Measurements from ENCODE around the gene LMOD1. TPM values are rescaled to one million over a fixed set of nuclear protein-coding genes. Genes with fewer than 3 reads are reported as not detected.
"Not testable (repeated sequence)": the region's sequence is repeated elsewhere in the genome, so short reads cannot be mapped to it uniquely, and the experiment has no call there.

LMOD1 gene
- total RNA-seq, 1 experiment from 2014 or later: 0.10 TPM

DNA sequence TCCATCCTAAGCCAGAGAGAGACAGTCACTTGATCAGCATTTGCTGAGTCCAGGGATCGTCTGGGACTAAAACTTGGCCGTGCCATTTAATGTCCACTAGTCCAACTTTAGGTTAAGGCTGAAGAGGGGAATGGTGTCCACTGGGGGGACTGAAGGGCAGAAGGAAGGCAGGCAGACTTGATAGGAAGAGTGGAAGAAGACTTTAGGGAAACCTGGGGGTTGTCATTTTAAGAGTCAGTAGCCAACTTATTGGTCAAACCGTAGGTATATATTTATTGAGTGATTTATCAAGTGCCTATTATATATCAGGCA, 1.3 kb upstream of the LMOD1 start:
- no peak for DNase-seq (ENCODE audit: low spot score)

DNA sequence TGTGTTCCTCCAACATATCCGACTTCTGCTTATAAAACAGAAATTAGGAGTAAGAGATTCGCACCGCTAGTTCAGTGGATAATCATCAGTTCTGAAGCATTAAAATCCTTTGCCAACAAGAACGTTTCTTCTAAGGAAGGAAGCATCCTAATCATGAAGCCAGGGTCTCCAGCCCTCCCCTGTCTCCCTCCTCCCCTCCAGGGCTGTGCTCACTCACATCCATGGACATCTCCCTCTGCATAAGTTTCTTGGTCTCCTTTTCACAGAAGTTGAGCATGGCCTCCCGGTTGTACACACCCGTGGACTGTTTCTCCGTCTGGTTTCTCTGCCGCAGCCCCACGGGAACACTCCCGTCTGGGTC, 505 bp downstream of the LMOD1 start:
- DNase-seq (ENCODE audit: low spot score): no peak

DNA sequence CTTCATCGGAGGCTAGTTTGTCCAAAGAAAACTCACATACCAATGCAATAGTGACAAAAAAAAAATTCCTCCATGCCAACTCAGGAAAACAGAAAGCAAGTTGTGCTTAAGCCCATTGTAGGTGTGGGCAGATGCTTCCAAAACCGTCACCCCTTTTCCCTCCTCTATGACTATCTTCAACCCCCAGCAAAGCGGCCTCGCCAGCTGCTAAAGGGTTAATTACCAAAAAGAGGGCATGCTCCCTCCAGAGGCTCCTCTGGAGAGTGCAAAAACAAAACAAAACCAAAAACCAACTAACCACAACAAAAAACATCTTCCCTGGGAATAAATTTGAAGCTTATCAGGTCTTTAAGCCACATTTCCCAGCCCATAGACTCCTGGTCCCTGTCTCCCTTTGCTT, 1.2 kb downstream of the LMOD1 start:
- DNase-seq (ENCODE audit: low spot score): no peak

DNA sequence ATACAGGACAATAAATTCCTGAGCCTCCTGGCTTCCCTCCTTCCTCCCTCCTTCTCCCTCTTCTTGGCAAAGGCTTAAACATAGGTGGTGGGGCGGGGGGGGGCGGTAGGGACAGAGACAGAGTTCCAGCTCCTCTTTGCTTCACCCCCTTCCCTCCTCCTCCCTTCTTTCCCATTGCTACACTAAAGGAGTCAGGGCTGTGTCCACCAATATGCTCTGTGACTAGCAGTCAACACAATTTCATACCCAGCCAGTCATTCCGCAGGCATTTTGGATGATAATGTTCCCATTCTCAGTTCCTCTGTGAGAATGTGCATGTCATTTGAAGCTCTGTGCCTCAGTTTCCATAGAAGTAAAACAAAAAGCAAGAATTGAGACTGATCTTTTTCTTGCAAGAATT, 1.7 kb downstream of the LMOD1 start:
- no peak for DNase-seq (ENCODE audit: low spot score)

DNA sequence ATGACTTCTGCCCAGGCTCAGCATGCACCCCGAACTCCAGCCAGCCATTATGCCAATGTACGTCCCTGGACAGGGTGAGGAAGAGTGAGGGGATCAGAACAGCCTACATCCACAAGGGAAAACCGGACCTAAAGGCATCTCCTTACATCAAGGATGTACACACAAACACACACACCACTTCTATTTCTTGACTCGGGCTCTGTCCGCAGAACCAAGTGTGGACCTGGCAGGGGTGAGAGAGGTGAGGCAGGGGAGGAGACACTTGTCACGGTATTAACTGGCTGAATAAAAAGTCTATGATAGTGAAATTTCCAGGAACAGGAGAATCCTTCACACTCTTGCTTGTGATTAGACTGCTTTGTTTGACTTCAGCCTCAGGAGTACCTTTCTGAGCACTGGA, 2.3 kb downstream of the LMOD1 start:
- DNase-seq (ENCODE audit: low spot score): no peak

DNA sequence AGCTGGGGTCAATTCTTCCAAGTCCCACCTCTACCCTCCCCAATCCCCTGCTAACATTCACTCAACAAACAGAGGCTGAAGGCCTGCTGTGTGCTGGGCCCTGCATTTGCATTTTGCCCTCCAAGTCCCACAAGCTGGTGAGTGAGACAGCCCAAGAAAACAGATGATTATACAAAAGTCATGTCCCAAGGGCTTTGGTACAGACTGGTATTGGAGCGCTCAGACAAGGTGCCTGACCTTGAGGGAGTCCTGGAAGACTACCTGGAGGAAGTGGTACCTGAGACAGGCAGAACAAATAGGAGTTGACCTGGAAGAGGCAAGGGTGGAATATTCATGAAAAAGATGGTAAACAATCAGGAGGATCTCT, 4.2 kb downstream of the LMOD1 start:
- DNase-seq (ENCODE audit: low spot score): no peak

DNA sequence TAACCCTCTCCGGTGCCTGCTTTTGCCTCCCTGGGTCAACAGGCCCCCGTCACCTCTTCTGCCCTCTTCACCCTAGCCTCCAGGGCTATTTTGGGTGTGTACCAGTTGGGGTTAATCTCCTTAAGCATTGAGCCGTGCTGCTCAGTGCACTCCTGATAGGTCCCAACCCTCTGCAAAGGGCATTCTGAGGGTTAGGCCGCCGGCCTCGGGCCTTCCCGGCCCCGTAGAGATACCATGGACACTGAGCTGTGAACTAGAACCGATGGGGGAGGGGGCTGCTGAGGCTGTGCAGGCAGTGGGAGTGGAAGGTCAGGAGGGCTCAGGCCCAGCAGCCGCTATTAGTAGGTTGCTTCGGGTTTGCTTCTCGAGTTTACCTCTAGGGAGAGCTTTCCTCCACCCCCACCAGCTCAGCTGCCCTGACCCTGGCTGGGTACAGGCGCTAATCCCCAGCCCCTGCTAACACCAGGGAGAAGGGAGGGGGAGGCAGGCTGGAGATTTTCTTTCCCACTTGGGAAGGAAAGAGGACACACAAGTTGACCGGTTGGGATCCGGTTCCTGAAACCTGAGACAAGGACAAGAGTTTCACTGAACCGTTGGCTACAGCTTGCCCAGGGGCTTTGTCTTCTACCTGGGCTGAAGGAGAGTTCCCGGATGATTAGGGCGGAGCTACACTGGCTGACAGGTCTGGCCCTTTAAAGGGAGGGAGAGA, 4.8 kb downstream of the LMOD1 start:
- DNase-seq (ENCODE audit: low spot score): no peak

DNA sequence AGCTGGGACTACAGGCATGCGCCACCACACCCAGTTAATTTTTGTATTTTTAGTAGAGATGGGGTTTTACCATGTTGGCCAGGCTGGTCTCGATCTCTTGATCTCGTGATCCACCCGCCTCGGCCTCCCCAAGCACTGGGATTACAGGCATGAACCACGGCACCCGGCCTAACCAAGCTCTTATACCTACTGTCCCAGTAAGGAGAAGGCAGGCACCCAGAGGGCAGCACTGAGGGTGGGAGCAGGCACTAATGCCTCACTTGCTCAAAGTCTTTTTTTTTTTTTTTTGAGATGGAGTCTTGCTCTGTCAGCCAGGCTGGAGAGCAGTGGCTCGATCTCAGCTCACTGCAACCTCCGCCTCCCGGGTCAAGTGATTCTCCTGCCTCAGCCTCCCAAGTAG, 6.0 kb downstream of the LMOD1 start:
- DNase-seq (ENCODE audit: low spot score): not testable (repeated sequence)

DNA sequence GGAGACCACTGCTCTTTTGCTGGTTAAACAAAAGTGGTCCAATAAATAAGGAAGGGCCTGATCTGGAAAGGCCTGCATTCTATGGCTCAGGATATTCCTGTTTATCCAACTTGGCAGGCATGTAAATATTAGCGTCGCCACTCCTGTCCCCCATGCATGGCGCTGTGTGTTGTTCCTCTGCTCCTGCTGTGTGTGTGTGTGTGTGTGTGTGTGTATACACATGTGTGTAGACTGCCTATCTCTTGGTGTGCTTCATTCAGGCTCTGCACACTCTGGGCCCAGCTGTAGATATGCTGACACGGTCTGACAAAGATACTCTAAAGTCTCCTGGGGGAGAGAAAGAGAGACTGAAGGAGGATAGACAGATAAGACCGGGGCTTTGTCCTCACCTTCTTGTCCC, 6.8 kb downstream of the LMOD1 start:
- DNase-seq (ENCODE audit: low spot score): no peak

DNA sequence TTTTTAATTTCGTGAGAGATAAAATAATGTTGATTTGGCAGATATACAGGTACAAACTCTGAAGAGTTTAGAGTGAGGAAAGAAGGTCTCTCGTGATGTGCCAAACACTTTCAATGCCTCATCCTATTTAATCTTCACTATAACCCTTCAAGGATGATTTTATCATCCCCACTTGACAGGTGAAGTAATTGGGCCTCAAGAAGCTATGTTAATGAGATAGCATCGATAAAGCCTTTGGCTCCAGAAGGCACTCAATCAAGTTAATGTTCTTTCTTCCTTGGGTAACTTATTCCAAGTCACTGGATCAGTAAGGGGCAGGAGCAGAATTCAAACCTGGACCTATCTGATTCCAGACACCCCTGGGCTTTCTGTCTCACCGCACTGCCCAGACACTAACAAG, 7.2 kb downstream of the LMOD1 start:
- no peak for DNase-seq (ENCODE audit: low spot score)

DNA sequence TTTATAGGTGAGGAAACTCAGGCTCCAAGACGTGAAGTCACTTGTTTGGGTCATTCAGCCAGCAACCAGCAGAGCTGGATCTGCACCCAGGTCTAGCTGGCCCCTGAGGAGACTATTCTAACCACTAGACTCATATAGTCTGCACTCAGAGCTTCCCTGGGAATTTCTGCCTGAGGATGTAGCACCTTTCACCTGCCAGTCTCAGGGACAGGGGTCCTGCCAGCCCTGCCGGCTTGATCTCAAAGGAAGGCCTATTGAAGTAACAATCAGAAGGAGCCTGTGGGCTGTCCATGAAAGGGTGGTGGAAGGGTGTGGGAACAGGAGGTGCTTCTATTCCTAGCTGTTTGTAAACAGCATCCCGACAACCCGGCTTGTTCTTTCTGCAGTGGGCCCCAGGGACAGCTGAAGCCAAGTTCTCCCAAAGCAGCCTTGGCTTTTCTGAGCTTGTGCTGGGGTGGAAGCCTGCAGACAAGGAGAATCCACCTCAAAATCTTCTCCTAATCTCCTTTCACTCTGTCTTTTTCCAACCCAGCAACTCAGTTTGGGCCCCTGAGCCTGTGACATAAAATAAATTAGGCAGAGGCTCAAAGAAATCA, 7.8 kb downstream of the LMOD1 start:
- DNase-seq (ENCODE audit: low spot score): no peak

DNA sequence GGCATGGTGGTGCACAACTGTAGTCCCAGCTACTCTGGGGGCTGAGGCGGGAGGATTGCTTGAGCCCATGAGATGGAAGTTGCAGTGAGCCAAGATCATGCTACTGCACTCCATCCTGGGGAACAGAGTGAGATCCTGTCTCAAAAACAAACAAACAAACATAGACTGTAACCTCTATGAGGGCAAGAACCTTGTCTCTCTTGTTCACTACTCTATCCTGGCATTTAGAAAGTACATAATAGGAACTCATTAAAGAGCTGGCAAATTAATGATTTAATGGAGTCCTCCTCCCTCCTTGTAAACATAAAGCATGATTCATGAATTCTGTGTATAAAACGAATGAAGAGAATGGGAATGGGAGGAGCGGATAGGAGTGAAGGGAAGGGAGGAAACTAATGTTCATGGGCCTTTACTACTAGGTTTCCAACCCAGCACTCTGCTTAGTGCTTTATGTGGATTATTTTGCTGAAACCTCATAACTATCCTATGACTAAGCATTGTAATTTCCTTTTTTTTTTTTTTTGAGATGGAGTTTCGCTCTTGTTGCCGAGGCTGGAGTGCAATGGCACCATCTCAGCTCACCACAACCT, 8.6 kb downstream of the LMOD1 start:
- peak; percentile 57 for DNase-seq (ENCODE audit: low spot score)

DNA sequence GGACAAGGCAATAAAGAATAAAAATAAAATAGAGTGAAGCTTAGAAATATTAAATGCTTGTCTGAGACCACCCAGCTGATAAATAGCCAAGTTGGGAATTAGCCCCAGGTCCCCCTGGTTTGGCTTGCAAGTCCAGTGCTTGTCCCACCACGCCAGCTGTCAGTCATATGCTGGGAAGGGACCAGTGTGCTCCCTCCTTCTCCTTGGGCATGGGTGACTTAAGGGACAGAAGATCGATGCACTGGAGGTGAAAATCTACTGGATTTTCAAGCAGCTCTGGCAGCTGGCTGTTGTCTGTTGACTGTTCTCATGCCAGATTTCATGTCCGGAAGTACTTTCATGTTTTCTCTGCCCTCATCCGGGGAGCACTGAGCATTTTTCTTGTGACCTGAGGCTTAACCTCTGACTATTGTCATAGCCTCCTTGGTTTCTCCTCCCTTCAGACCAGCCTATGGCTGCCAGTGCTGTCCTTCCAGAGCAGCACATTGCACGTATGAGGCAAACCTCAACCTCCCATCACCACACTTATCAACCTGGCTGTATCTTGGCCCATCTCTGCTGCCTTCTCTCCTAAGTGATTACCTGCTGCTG, 12.4 kb downstream of the LMOD1 start:
- no peak for DNase-seq (ENCODE audit: low spot score)

DNA sequence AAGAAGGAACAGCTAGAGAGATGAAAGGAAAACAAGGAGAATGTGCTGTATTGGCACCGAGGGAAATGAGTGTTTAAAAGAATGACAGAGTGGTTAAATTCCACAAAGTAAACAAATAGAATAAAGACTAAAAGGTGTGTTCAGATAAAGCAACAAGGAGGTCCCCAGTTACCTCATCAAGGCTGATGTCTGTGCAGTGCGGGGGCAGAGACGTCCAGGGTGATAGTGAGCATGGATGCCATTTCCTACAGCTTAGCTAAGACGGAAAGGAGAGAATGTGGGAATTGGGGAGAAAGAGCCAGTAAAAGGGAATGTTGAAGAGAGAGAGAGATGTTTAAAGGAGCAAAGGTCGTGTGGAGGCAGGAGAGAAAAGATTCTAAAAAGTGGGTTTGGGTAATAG, 15.5 kb downstream of the LMOD1 start:
- no peak for DNase-seq (ENCODE audit: low spot score)

DNA sequence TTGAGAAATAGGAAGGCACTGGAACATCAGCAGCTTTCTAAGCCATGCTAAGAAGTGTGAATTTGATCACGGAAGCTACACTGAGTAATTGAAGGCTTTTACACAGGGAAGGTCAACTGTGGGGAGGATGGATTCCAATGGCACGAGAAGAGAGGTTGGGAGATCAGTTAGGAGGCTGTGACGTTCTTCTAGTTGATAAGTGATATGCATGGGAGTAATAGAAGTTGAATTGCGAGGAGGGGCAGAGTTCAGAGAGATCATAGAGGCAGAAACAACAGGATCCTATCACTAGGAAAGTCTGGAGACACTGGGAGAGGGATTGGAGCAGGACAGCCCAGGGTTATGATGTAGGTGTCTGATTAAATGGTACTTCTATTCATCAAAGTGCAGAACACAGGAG, 16.2 kb downstream of the LMOD1 start:
- no peak for DNase-seq (ENCODE audit: low spot score)

DNA sequence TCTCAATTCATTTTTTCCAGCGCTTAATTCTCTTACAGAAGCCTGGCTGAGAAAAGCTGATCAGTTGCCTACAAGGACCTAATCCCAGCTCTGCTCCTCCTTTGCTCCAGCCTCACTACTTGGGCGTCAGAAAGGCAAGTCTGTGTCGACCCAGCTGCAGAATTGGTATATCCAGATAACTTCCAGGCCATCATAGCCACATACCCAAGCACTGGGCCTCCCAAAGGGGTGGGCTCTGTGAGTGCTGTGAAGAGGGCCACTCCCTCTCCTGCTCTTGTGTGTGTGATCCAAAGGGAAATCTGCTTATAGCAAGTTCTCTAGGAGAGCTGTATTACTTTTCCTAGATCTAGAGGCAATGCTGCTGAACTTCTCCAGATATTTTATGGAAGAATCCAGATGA, 18.1 kb downstream of the LMOD1 start:
- no peak for DNase-seq (ENCODE audit: low spot score)

DNA sequence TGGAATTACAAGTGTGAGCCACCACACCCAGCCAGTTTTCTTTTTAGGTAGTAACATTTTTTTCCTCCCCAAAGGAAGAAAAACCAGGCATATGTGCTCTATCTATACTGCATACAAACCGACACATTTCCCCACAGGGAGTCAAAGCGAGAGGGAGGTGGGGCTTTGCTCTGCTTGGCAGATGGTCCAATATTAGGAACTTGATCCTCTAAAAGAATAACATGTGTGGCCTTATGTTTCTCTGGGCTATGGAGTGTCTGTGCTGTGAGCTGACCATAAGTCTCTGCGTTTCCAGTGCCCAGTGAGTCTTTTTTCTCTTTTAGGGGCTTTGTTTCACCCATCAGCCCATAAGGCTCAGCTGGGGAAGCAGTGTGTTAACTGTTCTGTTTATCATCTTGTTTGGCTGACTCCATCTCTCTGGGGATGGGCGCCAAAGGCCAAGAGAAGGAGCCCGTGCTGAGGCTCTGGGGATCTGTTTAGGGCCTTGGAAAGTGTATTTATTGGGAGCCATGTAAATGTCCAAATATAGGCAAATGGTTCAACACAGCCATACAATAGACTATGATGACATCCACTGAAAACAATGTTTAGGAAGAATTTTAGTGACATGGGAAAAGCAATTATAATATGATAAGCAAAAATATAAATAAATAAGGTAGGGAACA, 20.2 kb downstream of the LMOD1 start:
- no peak for DNase-seq (ENCODE audit: low spot score)

DNA sequence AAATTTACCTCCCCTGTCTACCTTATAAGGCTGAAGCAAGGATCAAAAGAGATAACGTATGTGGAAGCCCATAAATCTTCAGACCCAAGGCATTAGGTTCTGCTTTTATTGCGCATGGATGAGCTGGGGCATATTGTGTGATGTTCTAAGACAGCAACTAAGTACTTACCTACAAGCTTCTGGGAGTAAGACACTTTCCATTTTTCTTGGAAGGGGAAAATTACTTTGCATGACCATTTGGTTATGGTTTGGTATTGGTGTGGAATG, 21.1 kb downstream of the LMOD1 start:
- DNase-seq (ENCODE audit: low spot score): no peak

DNA sequence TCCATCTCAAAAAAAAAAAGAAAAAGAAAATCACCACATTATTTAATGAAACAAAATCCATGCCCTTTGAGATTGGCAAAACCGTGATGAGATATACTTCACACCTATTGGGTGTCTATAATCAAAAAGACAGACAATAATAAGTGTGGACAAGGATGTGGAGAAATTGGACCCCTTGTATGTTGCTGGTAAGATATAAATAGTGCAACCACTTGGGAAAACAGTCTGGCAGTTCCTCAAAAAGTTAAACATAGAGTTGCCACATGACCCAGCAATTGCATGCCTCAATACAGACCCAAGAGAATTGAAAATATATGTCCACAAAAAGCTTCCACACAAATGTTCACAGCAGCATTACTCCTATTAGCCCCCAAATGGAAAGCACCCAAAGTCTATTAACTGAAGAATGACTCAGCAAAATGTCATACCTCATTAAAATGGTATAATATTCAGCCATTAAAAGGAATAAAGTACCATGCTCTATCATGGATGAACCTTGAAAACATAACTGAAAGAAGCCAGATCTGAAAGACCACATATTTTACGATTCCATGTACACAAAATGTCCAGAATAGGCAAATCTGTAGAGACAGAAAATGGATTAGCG, 24.3 kb downstream of the LMOD1 start:
- no peak for DNase-seq (ENCODE audit: low spot score)

DNA sequence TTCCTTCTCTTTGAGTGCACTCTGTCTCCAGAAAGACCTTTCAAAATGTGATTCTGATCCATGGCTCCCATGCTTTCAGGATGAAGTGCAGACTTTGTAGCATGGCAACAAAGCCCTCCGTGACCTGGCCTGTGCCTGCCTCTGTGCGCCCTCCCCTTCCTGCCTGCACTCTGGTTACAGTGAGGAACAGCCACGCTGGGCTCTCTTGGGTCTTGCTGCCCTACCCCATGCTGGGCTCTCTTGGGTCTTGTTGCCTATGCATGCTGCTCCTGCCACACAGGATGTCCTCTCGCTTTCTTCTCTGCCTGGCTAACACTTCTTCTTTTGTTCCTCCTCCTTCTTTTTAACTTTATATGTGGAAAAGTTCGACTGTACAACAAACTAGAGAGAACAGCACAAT, 28.0 kb downstream of the LMOD1 start:
- no peak for DNase-seq (ENCODE audit: low spot score)

DNA sequence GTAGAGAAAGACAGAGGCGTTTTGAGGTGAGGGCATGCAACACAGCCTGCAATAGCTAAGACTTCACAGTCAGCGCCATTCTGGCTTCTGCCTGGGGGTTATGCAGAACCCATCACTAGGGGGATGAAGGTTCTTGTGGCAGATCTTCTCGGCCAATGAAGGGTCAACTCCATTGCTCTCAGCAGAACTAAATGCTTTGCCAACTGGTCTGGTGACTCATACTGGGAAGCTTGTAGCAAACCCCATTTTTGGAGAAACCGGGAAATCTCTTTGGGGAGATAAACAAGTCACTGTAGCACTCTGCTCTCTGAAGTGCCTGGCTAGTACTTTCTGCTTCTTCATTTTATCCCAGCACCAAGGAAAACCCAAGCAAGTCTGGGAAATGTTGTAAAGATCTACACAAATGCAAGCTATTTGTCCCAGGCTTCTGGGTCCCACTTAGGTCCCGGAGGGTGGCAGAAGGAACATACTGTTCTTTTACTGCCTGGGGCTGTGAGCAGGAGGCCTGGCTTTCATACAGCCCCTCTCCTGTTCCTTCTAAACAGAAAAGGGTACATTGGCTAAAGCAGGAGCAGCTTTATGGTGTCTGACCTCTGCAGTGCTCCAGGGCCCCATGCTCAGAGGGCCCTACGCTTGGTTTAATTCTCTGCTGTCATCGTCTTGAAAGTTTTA, 28.9 kb downstream of the LMOD1 start:
- peak; percentile 77 for DNase-seq (ENCODE audit: low spot score)

DNA sequence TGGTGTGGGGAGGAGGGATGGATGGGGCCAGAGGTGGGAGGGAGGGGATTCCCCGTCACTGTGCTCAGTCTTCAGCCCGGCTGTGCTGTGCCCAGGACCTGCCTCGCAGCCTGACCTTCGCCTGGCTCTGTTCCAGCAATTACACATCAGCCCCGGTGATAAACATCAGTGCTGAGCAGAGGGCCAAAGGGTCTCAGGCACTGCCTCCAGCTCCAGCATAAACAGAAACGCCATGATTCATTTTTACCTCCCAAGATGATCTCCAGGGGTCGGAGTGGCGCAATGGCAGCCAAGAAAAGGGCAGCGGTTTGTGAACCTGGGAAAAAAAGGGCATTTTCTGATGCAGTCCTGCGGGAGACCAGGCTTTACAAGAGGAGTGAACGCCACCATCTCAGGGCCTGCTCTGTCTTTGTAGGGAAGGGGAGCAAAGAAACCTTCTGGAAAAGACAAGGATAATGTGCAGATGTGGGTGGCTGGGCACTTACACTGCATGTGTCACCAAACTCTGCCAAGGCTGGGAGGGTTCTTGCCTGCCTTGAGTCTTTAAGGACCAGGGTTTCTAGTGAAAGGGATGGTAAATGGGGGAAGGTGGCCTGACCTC, 29.6 kb downstream of the LMOD1 start:
- peak; percentile 92 for DNase-seq (ENCODE audit: low spot score)

Measured in H4 (cell line).